K562 (cell line): ENCODE results near the gene CTSW. TPM values are rescaled to one million over a fixed set of nuclear protein-coding genes. Genes with fewer than 3 reads are reported as not detected.

Source experiments
- FOXP1 ChIP-seq: sonication (generic); formaldehyde crosslinking; IDR thresholded peaks from 2 replicates; pipeline ENCODE4 v1.8.0; 2022; ENCODE audit warnings: mild to moderate bottlenecking, missing genetic modification reagents
- ID3 ChIP-seq, 2 experiments: fragments of 250-450 bp in 1 of 2; fragments of 450-650 bp in 1 of 2; sonication (Bioruptor Pico) in 1 of 2; IDR thresholded peaks; 2 replicates each; pipeline versions ENCODE4 v1.6.1 to v1.8.0; 2016 to 2021; ENCODE audit warnings: mild to moderate bottlenecking in 2 of 2, moderate library complexity in 2 of 2, missing compliant biosample characterization in 1 of 2, missing genetic modification characterization in 1 of 2
- IRF1 ChIP-seq: sonication (generic); formaldehyde crosslinking; IDR thresholded peaks from 2 replicates; pipeline ENCODE4 v1.8.0; 2022; ENCODE audit warnings: missing genetic modification reagents, mild to moderate bottlenecking, borderline replicate concordance
- PHF8 ChIP-seq: fragments of 200-600 bp; sonication (generic); IDR thresholded peaks from 2 replicates; pipeline ENCODE4 v1.6.1; 2012; ENCODE audit warnings: mixed run types, mild to moderate bottlenecking, inconsistent platforms, low read length, moderate library complexity, borderline replicate concordance
- POLR2G ChIP-seq: fragments of 200-400 bp; formaldehyde crosslinking; IDR thresholded peaks from 2 replicates; pipeline ENCODE4 v1.6.1; 2017; ENCODE audit warnings: low read depth, mild to moderate bottlenecking, antibody characterized with exemption, low read length, moderate library complexity
- SIN3B ChIP-seq: fragments of 450-650 bp; IDR thresholded peaks from 2 replicates; pipeline ENCODE4 v1.6.1; 2017; ENCODE audit warnings: low read depth, mild to moderate bottlenecking, moderate library complexity
- YY1 ChIP-seq, 3 experiments: IDR thresholded peaks; 2 replicates each; pipeline ENCODE4 v1.6.1; 2011; ENCODE audit warnings: low read length in 2 of 3, mild to moderate bottlenecking in 2 of 3, moderate library complexity in 2 of 3, borderline replicate concordance in 1 of 3, control low read depth in 1 of 3, low read depth in 1 of 3; ENCODE audit not compliant: insufficient read depth in 3 of 3, insufficient replicate concordance in 2 of 3, control insufficient read depth in 1 of 3, insufficient read length in 1 of 3; ENCODE audit errors: extremely low read depth in 1 of 3
- ZBTB49 ChIP-seq: sonication (generic); formaldehyde crosslinking; IDR thresholded peaks from 2 replicates; pipeline ENCODE4 v1.8.0; 2022; ENCODE audit warnings: missing genetic modification reagents, mild to moderate bottlenecking, borderline replicate concordance
- ZNF592 ChIP-seq: fragments of 450-650 bp; IDR thresholded peaks from 2 replicates; pipeline ENCODE4 v1.6.1; 2017; ENCODE audit warnings: antibody characterized with exemption, mild to moderate bottlenecking
- polyA plus RNA-seq, 8 experiments: library from polyadenylated mRNA; depleted of rRNA in 4 of 8; stranded (reverse) in 5 of 8; unstranded in 3 of 8; fragments of >200 nt; fragmentation: Nextera tagmentation in 2 of 8; fragmentation: Illumina TruSeq in 1 of 8; extraction: Ambion mirVana in 2 of 8; extraction: Trizol in 1 of 8; gene quantifications; 2 replicates each; pipeline versions ENCODE4 v1.2.1 to v1.2.3, GENCODE V29; 2011 to 2014; ENCODE audit warnings: inconsistent platforms in 1 of 8, missing spikeins in 1 of 8
- total RNA-seq, 7 experiments: library from RNA; depleted of rRNA in 6 of 7; stranded (reverse); fragments of >200 nt in 6 of 7; fragmentation: Illumina TruSeq in 2 of 7; extraction: Trizol in 2 of 7; gene quantifications; 2 replicates each; pipeline versions ENCODE4 v1.2.1 to v1.2.3, GENCODE V29; 2011 to 2021; ENCODE audit warnings: low replicate concordance in 1 of 7

The CTSW gene
- total and polyA plus RNA-seq, 9 of the 15 experiments (the other 6 are each of a cell fraction or from before 2014, with no cell fraction given), result 0.04 TPM; not detected in 8

GRCh38 chr11:65918211-65919140, 38.8 kb downstream of the CTSW start, which contains the start of gene C11orf68 (continued):
- TF ChIP-seq IRF1 (no peak), ZBTB49 (CRISPR knock-in tag) (no peak), PHF8 (peak; percentile 62; the same call in 1 of the 2 replicates), YY1 (IDR thresholded peaks at IDR 0.05; ENCODE audit: borderline replicate concordance in 1 of 3, control insufficient read depth in 1 of 3, extremely low read depth in 1 of 3, insufficient read depth in 3 of 3, insufficient read length in 1 of 3, insufficient replicate concordance in 2 of 3, low read depth in 1 of 3, low read length in 2 of 3) (peak; percentile 62 to 95 (median 94)), ZNF592 (0 out of 2 replicates have a peak, but pooled peaks have one; percentile 20), ID3 (CRISPR knock-in tag; IDR thresholded peaks at IDR 0.05) (no peak), ID3 (tag; IDR thresholded peaks at IDR 0.05) (0 out of 2 replicates have a peak, but pooled peaks have one; percentile 40), SIN3B (peak; percentile 36; the same call in 1 of the 2 replicates), FOXP1 (CRISPR knock-in tag) (peak; percentile 10; the same call in 1 of the 2 replicates), POLR2G (peak; percentile 96)
